Adrenal gland (tissue), 5 donors: Measurements from ENCODE around the gene FCHO2.

Experiments used
- CTCF ChIP-seq, 6 experiments: fragments of 450-650 bp in 4 of 6; fragments of 200-600 bp in 2 of 6; sonication (generic) in 1 of 6; IDR thresholded peaks; 1 replicate in 5 of 6; 2 replicates in 1 of 6; pipeline versions ENCODE4 v1.5.1 to v1.8.0; 2016 to 2021; ENCODE audit warnings: antibody characterized with exemption in 6 of 6, mild to moderate bottlenecking in 2 of 6, moderate library complexity in 1 of 6
- POLR2A ChIP-seq, 2 donors: fragments of 450-650 bp; IDR thresholded peaks; one replicate each; pipeline ENCODE4 v1.6.1; 2017; ENCODE audit warnings: antibody characterized with exemption in 2 of 2, mild to moderate bottlenecking in 2 of 2, moderate library complexity in 1 of 2
- donor health status: DM: no; HTN: no; CAD: no.

- TF ChIP-seq CTCF (IDR thresholded peaks at IDR 0.05) = no peak
- no peak for TF ChIP-seq POLR2A (IDR thresholded peaks at IDR 0.05)
These were observed 75.2 kb downstream of the FCHO2 start for GRCh38 chr5:73030995-73031394.
